Suppressor macrophage treated with lipopolysaccharide for 4 hours (primary cell): ENCODE data around the gene ANXA3.

Experiments used
- DNase-seq: peaks from one replicate; pipeline ENCODE4 v3.0.0-alpha.2; 2020

The ANXA3 gene

DNA sequence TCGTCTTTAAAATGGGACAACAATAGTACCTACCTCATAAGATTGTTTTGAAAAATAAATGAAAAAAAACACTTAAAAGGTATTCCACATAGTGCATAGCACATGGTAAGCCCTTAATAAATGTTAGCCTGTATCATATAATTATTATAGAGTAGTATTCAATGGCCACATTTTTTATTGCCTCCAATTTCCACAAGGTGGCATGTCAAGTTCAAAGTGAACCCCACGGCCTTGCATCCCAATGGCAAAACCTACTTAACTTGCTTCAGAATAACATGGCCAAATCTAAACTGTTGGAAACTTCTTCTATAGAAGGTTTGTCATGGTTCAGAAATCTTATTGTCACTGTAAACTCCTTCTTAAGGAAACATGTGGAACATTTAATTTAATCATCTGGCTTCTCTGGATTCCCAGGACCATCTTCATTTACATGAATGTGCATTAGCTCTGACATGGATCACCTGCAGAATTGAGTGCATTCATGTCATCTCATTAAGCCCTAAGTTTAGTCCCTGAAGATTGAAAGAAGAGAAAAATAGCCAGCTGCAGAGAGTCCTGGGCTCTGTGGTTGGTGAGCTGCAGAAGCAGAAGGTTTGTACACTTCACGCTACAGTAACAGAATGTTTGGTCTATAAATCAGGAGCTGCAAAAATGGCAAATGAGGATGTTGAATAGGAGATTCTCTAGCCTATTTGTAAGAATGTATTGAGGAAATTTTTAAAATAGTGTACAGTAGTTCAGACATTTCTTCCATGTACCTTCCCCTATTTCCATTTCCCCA, 61.0 kb downstream of the ANXA3 start:
- DNase-seq, result peak; percentile 70

DNA sequence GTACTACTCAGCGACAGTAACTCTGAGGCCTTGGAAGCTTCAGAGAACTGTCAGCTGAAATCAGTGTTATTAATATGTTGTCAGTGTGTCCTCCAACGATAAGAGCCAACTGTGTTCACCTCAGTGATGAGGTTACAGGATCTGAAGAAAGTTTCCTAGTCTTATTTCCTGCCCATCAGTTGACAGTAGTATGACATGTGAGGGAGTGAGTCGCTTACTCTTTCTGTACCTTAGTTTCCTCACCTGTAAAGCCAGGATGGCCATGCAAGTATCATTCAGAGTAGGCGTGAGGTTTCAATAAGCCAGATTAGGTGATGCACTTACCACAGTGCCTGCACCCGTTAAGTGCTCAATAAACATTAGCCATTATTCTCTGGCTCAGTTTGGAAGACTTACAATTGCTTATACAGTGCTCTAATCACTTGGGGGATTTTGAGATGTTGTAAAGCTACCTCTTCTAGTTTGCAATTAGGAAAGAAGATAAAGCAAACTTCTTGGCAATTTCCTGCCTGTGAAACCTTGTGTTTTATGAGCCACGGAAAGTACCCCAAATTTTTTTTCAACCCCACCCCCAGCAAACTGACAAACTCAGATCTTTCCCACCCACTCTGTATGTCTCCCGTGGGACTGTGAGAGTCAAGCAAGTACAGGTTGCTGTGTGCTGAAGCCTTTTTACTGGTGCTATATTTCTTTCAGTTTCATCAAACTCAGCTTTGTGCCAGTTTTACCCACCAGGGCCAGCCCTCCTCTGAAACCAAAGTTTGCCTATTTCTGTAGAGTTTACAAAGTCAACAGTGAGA, 62.2 kb downstream of the ANXA3 start:
- peak; percentile 46 for DNase-seq

DNA sequence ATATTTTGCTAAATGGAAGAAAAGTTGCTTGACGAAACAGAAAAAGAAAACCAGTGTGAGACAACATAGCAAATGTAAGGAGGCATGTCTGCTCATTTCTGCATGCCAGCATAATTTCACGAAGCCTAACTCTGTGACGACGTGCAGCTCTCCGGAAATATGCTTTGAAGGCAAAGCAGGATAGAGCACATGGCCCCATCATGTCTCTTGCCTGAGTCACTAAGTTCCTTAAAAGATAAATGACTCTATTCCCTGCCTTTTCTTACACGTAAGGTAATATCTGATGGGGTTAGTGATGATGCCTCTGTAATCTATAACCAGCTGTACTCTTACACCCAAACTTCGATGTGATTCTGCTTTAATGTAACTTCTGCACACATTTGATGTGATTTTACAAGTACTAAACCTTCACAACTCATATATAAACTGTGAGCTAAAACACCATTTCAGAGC, 64.5 kb downstream of the ANXA3 start:
- DNase-seq, result no peak

DNA sequence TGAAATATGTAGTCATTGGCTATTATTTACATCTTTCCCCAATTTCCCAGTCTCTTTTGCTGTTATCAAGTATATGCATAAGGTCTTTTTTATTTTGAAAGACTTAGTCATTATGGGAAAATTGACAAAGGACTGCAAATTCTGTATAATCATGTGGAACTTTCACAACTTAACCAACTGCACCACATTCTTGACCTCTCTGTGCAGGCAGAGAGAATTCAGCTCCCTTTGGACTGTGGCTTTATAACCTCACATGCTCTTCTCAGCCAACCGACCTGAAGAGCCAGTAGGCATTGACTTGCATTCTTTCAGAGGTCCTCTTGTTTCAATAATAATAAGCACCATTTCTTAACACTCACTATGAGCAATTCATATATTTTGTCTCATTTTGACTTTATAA, 66.9 kb downstream of the ANXA3 start:
- DNase-seq, result no peak

DNA sequence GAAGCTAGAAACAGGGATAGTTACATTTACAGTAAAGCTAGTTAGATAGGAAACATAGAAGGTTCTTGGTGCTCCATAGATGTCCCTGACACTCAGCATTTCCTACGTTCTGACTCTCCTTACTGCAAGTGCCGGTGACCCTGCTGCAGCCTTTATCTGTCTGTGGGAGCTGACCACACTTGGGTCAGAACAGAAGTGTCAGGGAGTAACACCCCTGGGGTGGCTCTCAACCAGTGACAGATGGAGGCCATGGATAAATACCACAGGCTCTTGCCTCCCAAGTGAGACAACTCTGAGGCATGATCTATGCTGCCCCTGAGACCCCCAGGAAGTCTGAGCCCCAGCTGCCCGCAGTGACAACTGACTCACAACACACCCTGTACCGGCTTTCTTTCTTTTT, 69.8 kb downstream of the ANXA3 start:
- no peak for DNase-seq

DNA sequence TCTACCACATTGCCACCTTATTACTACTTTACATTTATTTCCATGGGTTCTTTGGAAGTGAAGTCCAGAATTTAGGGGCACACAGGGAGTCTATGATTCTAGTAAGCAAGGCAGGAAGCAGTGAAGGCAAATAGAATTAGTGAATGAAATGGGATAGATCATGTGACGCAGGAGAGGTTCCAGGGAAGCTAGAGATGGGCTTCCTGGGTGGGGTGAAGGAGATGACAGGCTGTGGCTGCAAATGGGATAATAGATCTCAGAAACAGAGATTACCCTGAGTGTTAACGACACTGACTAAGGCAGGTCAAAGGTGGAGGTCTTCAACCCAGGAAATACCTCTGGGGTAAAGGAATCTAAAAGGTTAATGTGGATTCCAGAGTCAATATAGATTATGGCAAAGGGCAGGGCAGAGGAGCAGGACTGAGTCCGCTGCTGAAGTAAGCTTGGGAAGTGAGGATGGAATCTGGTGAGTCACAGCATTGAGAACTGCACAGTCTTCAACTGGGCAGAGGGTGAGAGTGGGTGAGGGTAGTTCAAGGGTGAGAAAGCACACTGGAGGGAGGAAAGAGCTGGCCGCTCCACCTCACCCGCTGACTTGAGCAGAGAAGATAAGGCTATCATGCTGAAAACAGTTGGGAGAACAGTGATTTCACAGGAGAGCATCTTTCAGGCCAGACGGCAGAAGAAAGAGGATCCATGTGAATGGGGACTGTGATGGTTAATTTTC, 70.8 kb downstream of the ANXA3 start:
- DNase-seq, result no peak

DNA sequence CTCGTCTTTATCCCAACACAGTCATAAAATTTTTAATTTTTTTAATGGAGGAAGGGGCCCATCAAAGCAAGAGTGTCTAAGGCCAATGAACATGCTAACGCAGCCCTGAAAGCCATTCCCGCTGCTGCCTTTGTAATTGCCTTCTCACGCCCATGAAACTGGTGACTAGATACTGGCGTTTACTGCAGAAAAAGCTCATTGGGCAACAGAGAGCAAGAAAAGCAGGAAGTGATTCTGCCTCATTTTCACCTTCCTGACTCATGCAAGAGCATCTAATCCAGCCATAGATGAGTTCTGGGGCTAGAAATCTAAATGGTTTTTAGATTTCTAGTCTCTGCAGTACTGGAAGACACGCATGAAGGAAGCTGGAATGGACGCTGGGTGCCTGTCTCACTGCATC, 72.5 kb downstream of the ANXA3 start:
- DNase-seq, result peak; percentile 55

DNA sequence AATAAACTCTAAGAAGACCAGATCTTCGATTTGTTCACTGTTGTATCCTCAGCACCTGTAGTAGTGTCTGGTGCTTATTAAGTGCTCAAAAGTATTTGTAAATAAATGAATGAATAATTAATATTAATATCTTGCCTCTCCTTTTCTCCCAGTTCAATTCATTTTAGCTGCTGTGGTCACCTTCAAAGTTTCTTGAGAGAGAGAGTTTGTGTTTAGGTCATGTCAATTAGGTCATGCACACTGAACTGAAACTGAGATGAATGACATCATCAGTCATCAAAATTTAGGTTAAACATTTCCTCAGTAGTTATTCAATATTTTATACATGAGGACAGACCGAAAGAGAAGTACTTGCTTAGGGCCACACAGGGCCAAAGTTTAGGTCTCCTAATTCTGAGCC, 73.5 kb downstream of the ANXA3 start:
- peak; percentile 55 for DNase-seq

DNA sequence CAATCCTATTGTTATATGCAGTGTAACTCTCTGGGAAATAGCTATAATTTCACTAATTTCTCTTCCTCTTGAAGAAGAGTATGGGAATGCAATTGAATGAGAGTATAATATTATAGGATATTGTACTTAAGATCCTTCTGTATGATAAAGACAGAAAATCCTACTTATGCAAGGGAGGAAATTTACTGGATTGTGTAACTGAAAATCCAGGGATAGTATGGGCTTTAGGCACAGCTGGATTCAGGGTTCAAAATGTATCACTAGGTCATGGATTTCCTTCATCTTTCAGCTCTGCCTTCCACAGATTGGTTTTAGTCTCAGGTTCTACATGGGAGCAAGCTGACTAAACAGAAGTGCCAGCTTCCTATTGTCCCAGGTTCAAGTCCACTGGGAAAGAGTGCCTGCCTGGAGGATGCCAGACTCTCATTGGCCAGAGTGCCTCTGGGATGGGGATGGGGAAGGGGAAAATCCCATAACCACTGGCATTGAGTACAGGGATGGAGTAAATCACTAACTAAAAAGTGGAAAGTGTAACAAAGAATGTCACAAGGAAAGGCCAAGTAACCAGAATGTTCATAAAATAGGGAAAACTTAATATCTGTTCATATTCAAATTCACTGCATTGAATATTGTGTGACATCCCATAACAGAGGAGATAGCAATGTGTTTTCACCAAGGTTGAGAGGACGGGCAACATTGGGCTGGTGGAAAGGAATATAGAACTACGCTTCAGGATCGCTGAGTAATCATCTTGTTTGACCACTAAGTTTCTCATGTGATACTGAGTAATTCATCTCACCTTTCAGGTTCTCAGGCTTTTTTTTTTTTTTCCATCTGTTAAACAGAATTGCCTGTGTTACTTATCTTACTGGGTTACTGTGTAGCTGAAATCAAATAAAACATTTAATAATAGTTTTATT, 75.7 kb downstream of the ANXA3 start:
- DNase-seq, result no peak

DNA sequence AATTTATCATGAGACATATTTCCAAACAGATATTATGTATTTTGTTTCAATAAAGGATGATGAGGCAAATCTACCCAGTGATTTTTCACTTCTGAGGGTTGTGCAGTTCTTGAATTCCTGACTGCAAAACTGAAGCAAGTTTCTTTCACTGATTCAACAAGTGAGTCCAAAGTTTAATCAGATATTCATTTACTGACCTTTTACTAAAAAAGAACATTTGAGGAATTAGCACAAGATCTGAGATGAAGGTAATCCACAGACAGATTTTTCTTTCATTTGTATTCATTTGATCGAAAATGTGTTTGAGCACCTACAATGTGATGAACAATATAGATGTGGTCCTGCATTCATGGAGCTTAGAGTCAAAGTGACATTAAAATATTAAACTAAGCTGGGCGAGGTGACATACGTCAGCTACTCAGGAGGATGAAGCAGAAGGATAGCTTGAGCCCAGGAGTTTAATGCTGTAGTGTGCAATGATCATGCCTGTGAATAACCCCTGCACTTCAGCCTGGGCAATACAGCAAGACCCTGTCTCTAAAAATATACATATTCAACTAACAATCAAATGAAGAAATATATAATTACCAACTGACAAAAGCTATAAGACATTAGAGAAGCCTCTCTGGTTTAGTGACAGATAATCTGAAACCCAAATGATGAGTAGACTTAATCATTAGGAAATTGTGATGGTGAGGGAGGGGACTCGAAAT, 76.6 kb downstream of the ANXA3 start:
- no peak for DNase-seq

DNA sequence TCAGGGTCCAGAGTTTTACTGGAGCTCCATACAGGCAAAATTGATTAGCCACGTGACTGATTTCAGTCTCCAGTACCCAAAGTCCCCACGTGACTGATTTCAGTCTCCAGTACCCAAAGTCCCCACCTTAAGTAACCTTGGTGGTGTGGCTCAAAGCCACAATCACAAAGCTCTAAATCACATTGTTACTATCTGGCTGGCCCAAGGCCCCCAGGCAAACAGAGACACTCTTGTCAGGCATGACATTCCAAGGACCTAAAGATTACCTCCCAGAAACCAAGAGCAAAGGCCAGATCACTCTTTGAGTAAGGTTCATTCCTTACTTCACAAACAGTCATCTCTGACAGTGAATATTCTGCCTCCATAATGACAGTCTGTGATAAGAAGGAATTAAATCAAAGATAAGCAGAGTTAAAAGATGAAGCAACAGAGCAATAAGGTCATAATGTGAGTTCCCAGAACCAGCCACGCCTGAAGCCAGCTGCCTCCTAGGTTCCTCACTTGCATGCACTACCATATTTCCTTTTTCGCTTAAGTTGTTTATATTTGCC, 78.5 kb downstream of the ANXA3 start:
- DNase-seq, result peak; percentile 77

DNA sequence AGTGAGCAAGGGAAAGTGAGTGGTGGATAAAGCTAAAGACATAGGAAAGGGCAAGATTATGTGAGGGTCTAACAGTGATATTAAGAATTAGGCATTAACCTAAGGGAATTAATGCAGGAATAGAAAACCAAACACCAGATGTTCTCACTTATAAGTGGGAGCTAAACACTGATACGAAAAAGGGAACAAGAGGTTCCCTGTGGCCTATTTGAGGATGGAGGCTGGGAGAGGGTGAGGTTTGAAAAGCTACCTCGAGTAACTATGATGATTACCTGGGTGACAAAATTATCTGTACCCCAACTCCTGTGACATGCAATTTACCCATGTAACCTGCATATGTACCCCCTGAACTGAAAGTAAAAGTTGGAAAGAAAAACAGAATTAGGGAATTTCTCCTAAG, 79.0 kb downstream of the ANXA3 start:
- DNase-seq, result no peak

DNA sequence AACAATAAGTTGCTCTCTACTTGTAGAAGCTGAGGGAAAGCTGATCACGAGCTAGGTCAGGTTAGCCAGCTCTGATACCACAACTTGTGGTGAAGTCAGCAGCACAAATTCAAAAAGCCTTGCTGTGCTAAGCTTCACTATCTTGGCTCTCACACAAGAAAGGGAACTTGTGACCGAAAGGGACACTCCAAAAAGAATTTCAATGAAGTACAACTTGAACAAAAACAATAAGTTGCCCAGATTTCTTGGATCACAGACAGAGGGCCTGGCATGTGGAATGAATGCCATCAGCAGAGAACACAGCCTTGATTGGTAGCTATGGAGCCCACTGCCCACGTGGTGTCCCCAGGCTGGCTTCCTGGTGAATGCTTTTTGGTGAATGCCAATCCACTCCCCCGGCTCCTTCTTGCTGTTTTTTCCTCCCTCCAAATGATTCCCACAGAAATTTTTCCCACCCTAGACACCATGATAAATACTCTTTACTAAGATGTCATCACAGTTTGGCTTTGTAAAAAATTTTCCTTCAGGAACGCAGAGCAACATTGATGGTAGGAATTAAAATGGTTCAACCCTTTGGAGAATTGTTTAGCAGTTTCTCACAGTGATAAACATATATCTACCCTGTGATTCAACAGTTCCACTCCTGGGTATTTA, 82.6 kb downstream of the ANXA3 start:
- no peak for DNase-seq

DNA sequence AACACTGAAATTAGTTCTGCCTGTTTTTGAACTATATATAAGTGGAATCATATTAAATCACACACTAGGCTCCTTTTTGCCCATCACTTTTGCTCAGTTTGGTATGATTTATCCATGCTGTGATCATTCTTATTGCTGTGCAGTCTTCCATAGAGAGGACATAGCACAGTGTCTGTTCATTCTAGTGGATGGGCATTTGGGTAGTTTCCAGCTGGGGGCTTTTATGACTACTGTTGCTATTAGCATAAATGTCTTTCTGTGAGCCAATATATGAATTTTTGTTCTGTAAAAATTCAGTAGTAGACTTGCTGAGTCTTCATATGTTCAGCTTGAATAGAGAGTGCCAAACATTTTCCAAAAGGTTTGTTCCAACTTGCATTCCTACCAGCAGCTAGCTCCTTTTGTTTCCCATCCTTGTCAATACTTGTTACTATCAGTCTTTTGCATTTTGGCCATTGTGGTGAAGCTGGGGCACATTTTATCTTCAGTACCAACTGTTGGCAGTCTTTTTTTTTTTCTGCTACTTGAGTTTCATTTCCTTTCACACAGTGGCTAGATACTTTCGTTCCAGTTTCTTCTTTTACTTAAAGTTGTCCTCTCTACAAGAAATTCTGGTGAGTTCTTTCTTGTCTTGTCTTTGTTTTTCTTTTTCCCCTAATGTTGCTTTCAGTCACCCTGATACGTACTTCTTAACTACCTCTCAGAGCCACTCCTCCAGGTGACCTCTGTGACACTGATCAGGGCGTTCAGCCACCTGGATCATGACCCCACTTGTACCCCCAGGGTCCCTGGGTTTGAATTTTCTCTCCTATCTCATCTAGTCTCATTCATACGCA, 87.0 kb downstream of the ANXA3 start:
- peak; percentile 57 for DNase-seq

DNA sequence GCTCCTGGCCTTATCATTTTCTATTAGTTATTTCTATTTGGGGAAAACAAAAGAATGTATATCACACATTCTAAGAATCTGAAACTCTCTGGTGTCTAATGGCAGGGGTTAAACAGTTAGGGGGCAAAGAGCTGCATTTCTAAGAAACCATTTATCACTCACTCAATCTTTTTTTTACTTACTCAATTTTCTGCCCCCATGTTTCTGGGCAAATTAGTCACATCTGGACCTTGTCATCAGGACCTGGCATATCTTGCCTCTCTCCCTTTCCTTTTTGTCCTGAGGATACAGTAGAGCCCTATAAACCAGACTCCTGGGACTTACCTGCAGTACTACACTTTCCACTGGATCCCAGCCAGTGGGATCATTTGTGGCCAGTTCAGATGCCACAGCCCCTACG, 89.1 kb downstream of the ANXA3 start:
- DNase-seq, result no peak

DNA sequence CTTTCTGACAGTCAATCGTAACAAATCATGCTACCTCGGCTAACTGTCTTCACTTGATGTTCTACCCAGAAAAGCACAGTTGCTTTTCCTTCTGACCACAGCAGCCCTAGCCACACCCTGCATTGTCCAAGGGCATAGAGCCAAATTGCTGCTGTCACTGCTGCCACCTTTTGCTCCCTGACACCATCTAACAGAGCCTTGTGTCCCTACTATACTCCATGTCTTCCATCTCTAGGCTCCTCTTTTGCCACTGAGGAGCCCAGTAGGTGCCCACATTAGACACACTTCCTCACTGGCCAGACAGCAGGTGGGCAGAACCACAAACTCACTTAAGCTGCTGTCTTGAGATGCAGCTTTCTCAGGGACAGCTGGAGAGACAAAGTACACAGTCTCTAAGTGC, 91.4 kb downstream of the ANXA3 start:
- DNase-seq, result no peak

DNA sequence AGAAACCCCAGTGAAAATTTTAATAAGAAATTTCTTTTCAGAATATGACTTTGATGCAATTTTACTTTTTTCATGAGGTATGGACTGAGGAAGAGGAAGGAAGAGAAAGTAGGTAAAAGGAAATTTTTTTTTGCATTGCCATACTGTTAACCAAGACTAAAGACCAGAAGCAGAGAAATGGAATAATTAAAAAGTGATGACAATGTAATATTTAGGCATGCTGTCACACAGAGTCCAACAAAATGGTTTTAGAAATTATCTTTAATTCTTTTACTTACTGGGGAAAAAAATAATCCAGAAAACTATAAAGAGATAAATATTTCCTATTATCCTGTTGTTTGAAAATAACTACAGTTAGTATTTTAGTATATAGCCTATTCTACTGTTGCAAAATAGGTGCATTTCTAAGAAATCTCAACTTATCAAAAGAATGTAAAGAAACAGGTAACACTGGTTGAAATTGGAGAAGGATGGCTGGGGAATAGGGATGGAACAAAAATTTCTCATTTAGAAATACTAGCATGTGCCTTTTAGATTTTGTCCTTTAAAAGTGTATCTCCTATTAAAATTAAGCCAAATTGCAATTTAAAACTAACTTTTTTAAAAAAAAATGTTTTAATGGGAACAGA, 92.6 kb downstream of the ANXA3 start:
- no peak for DNase-seq

DNA sequence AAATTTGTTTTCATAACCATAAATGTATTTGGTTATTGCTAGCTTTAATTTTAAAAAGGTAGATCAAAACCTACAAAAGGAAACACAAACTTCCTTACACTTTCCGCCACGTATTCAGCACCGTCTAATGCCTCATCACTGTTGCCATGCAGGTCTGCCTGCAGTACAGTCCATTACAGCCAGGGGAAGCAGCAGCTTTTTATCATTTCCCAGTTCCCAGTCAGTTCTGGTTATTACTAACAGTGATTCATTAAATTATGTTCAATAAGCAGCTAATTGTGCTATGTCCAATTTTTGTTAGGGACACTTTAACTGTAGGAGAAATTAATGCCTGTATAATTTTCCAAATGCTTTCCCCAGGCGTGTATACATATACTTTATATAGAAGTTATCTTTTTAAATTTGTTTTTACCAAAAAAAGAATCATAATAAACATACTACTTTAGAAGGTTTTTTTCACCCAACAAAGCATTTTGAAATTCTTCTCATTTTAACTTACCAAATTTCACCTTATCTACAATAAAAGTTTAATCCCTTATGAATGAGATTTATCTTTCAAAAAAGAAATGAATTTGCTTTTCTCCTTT, 93.3 kb downstream of the ANXA3 start:
- DNase-seq, result peak; percentile 78
